HL-60 (cell line): Measurements from ENCODE around the gene SZT2.

ENCODE experiments used
- POLR2AphosphoS5 ChIP-seq: IDR thresholded peaks from 2 replicates; pipeline ENCODE4 v1.6.1; 2012; ENCODE audit warnings: low read depth
- TF ChIP-seq, protein P1 (sequence below): IDR thresholded peaks from one replicate; pipeline ENCODE4 v1.5.1; 2011; ENCODE audit warnings: low read length, control low read depth, inconsistent platforms; ENCODE audit not compliant: insufficient read depth

GRCh38 chr1:43446881-43447835 lies 57.5 kb downstream of the SZT2 start:
- TF ChIP-seq, protein P1, sequence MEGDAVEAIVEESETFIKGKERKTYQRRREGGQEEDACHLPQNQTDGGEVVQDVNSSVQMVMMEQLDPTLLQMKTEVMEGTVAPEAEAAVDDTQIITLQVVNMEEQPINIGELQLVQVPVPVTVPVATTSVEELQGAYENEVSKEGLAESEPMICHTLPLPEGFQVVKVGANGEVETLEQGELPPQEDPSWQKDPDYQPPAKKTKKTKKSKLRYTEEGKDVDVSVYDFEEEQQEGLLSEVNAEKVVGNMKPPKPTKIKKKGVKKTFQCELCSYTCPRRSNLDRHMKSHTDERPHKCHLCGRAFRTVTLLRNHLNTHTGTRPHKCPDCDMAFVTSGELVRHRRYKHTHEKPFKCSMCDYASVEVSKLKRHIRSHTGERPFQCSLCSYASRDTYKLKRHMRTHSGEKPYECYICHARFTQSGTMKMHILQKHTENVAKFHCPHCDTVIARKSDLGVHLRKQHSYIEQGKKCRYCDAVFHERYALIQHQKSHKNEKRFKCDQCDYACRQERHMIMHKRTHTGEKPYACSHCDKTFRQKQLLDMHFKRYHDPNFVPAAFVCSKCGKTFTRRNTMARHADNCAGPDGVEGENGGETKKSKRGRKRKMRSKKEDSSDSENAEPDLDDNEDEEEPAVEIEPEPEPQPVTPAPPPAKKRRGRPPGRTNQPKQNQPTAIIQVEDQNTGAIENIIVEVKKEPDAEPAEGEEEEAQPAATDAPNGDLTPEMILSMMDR = no peak
- TF ChIP-seq POLR2AphosphoS5 = no peak
